COR-L47 (cell line): Measurements from ENCODE around the gene VWC2L.

ENCODE experiments used
- DNase-seq: peaks from one replicate; lab custom pipeline; 2025; lab: John Stamatoyannopoulos, UW

VWC2L gene

DNA sequence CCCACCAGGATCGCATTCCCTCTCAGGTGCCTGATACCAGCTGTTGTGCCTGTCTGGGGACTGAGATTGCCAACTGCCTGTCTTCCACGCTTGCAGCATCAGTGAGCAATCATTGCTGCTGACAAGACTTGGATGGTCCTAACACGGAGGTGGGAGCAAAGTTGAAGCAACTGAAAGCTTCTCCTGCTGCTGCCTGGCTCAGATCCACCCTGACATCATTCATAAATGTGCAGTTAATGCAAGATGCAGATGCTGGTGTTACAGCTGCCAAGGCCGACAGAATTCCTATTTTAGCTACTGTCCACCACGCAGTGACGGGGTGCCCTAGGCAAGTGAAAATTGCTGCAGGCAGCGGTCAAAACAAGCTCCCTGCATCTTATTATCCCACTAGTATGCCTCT lies 131.4 kb downstream of the VWC2L start:
- no peak for DNase-seq

DNA sequence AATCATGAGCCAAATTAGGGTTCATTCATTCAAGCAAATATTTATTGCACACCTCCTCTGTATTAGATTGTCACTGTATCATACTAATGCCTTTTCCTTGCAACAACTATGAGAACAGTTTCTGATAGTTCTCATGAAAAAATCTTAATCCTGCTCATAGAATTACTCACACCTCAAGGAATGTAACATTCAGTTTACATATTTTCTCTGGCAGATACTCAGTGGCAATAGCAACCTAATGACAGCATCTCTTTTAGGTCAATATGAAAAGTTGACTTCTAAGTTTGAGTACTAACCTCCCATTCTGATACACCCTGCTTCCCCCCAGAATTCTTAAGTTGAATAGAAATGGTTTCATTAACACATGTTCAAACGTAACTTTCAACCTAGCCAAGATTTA lies 132.0 kb downstream of the VWC2L start:
- DNase-seq, result no peak

DNA sequence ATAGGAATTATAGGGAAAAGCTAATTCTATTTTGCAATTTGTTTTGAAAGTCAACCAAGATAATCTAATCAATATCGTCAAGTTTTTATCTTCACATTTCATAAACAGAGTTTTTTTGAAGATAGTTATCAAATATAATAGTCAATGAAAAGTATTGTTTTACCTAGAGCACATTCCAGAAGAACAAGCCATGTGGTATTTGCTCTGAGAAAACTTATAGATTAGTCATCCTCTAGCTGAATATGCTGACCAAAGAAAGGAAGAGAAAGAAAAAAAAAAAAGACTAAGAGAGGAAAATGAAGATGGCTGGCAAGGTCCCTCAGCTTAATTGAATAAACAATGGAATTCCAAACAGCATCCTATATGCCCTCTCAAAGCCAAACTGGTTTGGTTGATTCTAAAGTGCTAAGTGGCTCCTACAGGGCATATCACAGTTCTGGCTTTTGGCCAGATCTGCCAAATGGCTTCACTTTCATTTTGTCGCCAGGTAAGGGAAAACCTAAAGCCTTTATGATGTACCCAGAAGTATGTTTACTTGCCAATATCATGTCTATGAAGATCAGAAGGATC lies 132.6 kb downstream of the VWC2L start:
- DNase-seq, result no peak

GRCh38 chr2:214545898-214546542 lies 135.2 kb downstream of the VWC2L start:
- DNase-seq, result no peak

DNA sequence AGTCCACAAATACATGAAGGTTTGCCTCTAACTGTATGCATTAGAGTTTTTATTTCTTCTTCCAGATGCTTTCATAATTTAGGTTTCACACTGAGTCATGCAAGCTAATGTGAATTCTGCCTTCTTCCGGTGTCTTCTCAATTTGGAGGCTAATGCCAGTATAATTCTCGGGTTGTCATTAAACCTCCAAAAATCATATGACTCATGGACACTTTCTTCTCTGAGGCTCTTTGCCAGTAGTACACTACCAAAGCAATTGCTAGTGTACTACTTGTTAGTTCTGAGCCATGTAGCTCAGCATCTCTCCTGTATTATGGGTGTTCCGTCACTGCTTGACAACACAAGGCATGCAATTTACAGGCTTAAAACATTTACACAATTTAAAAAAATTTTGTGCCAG lies 137.1 kb downstream of the VWC2L start:
- DNase-seq, result no peak

- DNase-seq, result no peak
Measured at GRCh38 chr2:214549946-214550345, 139.1 kb downstream of the VWC2L start.

DNA sequence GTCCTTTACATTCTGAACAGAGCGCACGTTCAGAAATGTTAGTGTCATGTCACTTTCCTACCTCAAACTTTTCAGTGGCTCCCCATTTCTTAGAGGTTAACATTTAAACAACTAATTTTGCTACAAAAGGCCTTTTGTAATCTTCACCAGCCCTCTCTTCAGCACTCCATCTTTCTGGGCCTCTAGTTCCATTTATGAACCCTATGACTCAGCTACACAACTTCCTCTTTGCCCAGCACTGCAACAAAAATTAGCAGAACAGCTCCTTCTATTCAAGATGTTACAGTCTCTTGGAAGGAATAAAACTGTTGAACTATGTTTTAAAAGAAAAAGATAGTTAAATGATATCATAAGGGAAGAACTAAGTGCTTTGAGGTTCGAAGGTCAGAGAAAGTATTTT lies 139.9 kb downstream of the VWC2L start:
- no peak for DNase-seq

DNA sequence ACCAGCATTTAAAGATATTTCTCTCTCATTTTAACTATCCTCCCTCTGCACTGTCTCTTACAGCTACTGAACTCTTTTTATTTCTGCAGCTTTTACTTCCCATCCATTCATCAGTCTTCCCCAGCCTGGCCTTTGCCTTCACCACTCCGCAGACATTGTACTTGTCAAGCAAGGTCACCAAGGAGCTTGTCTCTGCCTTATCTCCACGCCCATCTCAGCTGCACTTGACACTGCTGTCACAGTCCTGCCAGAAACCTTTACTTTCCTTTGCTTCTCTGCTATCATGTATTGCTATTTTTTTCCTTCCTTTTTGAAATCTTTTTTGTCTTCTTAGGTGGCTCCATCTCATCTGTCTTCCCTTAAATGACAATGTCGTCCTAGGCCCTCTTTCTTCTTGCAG lies 147.0 kb downstream of the VWC2L start:
- no peak for DNase-seq

- DNase-seq, result no peak
Measured at GRCh38 chr2:214558341-214558740, 147.5 kb downstream of the VWC2L start.

DNA sequence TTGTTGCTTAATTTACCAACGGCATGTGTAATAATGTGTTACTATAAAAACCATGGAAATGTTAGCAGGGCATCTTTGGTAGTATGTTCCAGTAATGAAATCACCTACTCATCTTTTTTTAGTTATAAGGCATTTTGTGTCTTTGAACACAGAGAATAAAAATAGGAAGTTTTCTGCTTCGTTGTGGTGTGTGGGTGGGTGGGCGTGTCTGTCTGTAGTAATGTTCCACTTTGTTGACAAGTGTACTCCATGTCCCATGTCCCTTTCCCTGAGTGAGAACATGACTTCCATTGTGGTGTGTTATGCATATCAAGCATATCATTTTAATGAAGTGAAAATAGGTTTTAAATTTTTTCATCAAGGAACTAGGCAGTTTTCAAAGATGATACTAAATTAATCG lies 149.3 kb downstream of the VWC2L start:
- no peak for DNase-seq

GRCh38 chr2:214560618-214561190 lies 149.8 kb downstream of the VWC2L start:
- DNase-seq, result no peak

GRCh38 chr2:214565246-214565645 lies 154.4 kb downstream of the VWC2L start:
- DNase-seq, result no peak

DNA sequence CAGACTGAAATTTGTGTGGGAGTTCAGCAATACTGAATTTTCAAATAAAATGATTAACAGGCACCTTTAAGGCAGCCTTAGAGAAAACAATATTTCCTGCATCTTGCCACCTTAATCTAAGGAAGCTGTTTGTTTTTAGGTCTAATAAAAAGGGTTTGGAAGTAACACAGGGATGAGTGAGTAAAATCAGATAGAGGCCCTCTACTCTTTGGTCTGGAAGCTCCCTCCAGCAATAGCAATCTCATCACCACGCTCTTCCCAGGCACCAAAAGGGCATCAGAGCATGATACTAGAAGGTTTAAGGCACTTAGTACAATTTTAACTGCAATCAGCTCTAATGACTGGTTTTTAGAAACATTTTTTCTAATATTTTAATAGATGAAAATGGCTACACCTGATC lies 155.6 kb downstream of the VWC2L start:
- no peak for DNase-seq

DNA sequence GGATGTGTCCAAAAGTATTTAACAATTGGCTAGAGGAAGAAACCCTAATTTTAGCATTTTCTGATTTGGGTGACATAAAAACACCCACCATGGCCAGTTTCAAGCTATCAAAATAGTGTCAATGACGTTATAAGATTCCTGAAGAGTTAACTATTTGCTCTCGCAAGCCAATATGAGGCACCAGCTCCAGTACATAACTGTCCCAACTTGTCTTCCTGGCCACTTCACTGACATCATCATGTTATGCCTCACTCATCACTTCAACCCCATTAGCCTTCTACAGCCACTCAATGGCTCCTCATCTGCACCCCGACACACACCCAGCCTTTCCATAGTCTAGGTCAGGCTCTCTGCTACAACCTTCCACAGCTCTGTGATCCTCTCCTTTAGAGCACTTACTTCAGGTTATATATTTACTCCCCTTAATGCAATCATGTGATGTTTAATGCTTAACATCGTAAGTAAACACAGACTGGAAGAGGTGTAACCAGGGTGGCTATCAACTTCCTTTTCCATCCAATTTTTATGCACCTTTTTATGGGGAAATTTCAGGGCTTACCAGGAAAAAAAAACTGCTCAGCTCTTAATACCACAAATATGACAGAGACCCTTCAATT lies 158.7 kb downstream of the VWC2L start:
- DNase-seq, result no peak

- no peak for DNase-seq
Measured at GRCh38 chr2:214574084-214574781, 163.4 kb downstream of the VWC2L start.

GRCh38 chr2:214575030-214575429 lies 164.2 kb downstream of the VWC2L start:
- DNase-seq, result no peak

GRCh38 chr2:214575465-214575864 lies 164.6 kb downstream of the VWC2L start:
- DNase-seq, result no peak

GRCh38 chr2:214577769-214578168 lies 166.9 kb downstream of the VWC2L start:
- no peak for DNase-seq

- no peak for DNase-seq
Measured at GRCh38 chr2:214578442-214578841, 167.6 kb downstream of the VWC2L start.

GRCh38 chr2:214579035-214579434 lies 168.2 kb downstream of the VWC2L start:
- no peak for DNase-seq

- DNase-seq, result no peak
Measured at GRCh38 chr2:214587442-214587841, 176.6 kb downstream of the VWC2L start.

GRCh38 chr2:214591366-214591765 lies 180.5 kb downstream of the VWC2L start:
- DNase-seq, result no peak

- no peak for DNase-seq
Measured at GRCh38 chr2:214592011-214592410, 181.2 kb downstream of the VWC2L start.
